ENCODE results near the gene SEC24C.
A peak's percentile ranks its signal among the peaks of the same experiment; 100 is the strongest.
"Not testable (repeated sequence)": the region's sequence is repeated elsewhere in the genome, so short reads cannot be mapped to it uniquely, and the experiment has no call there.

The SEC24C gene

GRCh38 chr10:73795491-73795890 lies 51.3 kb downstream of the SEC24C start:
- not testable (repeated sequence) for DNase-seq

- not testable (repeated sequence) for DNase-seq
Observed at GRCh38 chr10:73796035-73796434, 51.9 kb downstream of the SEC24C start.

- no peak for DNase-seq
Observed at GRCh38 chr10:73796766-73797165, 52.6 kb downstream of the SEC24C start.

- no peak for DNase-seq
Observed at GRCh38 chr10:73797324-73798025, 53.3 kb downstream of the SEC24C start.

GRCh38 chr10:73798087-73798486 lies 53.9 kb downstream of the SEC24C start:
- DNase-seq, result no peak

GRCh38 chr10:73798927-73799560 lies 54.9 kb downstream of the SEC24C start:
- DNase-seq, result no peak

GRCh38 chr10:73799899-73800559 lies 55.9 kb downstream of the SEC24C start:
- DNase-seq, result no peak

- no peak for DNase-seq
Observed at GRCh38 chr10:73800560-73801252, 56.5 kb downstream of the SEC24C start.

- no peak for DNase-seq
Observed at GRCh38 chr10:73801253-73801590, 57.0 kb downstream of the SEC24C start.

- DNase-seq, result no peak
Observed at GRCh38 chr10:73802276-73802991, 58.3 kb downstream of the SEC24C start.

- no peak for DNase-seq
Observed at GRCh38 chr10:73803680-73804286, 59.6 kb downstream of the SEC24C start.

GRCh38 chr10:73806176-73806950 lies 62.2 kb downstream of the SEC24C start:
- no peak for DNase-seq

GRCh38 chr10:73807471-73807870 lies 63.3 kb downstream of the SEC24C start:
- DNase-seq, result no peak

GRCh38 chr10:73808021-73808815 lies 64.0 kb downstream of the SEC24C start:
- no peak for DNase-seq

GRCh38 chr10:73809061-73809818 lies 65.1 kb downstream of the SEC24C start:
- DNase-seq, result no peak

- peak; percentile 56 to 62 for DNase-seq
Observed at GRCh38 chr10:73810358-73810734, 66.2 kb downstream of the SEC24C start.

- DNase-seq, result peak; percentile 64 to 76
Observed at GRCh38 chr10:73810735-73811465, 66.7 kb downstream of the SEC24C start.

GRCh38 chr10:73812657-73813056 lies 68.5 kb downstream of the SEC24C start:
- no peak for DNase-seq

- no peak for DNase-seq
Observed at GRCh38 chr10:73813333-73813732, 69.2 kb downstream of the SEC24C start.

Data from CD4-positive, alpha-beta T cell treated with Interferon alpha-2 for 1 hour (primary cell).